Occipital lobe (tissue), 2 donors: ENCODE data around the gene CHAC1. TPM values are rescaled to one million over a fixed set of nuclear protein-coding genes. Genes with fewer than 3 reads are reported as not detected.
"Not testable (repeated sequence)": the region's sequence is repeated elsewhere in the genome, so short reads cannot be mapped to it uniquely, and the experiment has no call there.

Experiments used
- DNase-seq: peaks from one replicate; lab custom pipeline; 2025; lab: John Stamatoyannopoulos, UW
- total RNA-seq: library from RNA; depleted of rRNA; stranded (reverse); fragments of >200 nt; gene quantifications from one replicate; pipeline ENCODE4 v1.2.3, GENCODE V29; 2014

CHAC1 gene
- total RNA-seq, 1 donor from 2014 or later, result 4.2 TPM

DNA sequence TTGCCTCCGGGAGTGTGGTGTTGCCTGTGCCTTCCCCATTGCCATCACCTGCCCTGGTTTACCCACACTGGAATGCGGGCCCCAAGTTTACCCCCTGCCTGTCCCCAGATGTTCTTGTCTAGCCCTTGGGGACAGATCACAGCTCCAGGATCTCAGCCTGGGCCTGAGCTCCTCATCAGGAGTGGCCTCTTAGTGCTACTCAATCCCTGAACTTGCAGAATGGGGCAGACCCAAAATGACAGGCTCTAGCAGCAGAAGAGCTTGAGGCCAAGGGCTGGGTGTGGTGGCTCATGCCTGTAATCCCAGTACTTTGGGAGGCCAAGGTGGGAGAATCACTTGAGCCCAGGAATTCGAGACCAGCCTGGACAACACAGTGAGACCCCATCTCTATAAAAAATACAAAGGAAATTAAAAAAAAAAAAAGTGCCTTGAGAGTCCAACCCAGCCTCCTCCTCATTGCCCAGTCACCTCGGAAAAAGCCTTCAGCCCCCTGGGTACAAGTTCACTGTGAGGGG lies 3.8 kb downstream of the CHAC1 start:
- no peak for DNase-seq

GRCh38 chr15:40957581-40958051 lies 4.3 kb downstream of the CHAC1 start:
- DNase-seq, result no peak

DNA sequence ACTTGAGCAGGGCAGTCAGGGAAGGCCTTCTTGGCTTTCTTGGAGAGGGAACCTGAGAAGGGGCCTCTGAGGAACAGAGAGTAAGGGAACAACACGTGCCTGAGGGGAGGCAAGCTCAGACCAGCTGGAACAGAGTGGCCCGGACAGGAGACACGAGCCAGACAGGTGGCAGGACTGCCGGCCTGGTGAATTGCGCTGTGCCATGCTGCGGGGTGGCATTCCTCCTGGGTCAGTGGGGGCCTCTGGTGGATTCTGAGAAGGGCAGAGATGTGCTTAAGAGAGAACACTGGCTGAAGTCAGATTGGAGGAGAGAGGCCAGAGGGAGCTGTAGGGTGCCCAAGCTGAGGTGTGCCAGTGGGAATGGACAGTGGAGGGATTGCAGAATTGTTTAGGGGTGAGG lies 4.9 kb downstream of the CHAC1 start:
- no peak for DNase-seq

- no peak for DNase-seq
Measured at GRCh38 chr15:40958723-40959122, 5.5 kb downstream of the CHAC1 start.

- no peak for DNase-seq
Measured at GRCh38 chr15:40959331-40960141, 6.3 kb downstream of the CHAC1 start.

GRCh38 chr15:40960151-40960885 lies 7.0 kb downstream of the CHAC1 start:
- no peak for DNase-seq

GRCh38 chr15:40960925-40961324 lies 7.7 kb downstream of the CHAC1 start:
- DNase-seq, result no peak

DNA sequence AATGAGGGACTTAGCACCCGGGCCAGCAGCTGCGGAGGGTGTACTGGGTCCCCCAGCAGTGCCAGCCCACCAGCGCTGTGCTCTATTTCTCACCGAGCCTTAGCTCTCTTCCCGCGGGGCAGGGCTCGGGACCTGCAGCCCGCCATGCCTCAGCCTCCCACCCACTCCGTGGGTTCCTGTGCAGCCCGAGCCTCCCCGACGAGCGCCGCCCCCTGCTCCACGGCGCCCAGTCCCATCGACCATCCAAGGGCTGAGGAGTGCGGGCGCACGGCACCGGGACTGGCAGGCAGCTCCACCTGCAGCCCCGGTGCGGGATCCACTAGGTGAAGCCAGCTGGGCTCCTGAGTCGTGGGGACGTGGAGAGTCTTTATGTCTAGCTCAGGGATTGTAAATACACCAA lies 8.5 kb downstream of the CHAC1 start:
- DNase-seq, result not testable (repeated sequence)

DNA sequence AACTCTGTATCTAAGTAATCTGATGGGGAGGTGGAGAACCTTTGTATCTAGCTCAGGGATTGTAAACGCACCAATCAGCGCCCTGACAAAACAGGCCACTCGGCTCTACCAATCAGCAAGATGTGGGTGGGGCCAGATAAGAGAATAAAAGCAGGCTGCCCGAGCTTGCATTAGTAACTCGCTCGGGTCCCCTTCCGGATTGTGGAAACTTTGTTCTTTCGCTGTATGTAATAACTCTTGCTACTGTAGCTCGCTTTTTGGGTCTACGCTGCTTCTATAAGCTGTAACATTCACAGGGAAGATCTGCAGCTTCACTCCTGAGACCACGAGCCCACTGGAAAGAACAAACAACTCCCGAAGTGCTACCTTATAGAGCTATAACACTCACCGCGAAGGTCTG lies 9.0 kb downstream of the CHAC1 start:
- DNase-seq, result not testable (repeated sequence)

DNA sequence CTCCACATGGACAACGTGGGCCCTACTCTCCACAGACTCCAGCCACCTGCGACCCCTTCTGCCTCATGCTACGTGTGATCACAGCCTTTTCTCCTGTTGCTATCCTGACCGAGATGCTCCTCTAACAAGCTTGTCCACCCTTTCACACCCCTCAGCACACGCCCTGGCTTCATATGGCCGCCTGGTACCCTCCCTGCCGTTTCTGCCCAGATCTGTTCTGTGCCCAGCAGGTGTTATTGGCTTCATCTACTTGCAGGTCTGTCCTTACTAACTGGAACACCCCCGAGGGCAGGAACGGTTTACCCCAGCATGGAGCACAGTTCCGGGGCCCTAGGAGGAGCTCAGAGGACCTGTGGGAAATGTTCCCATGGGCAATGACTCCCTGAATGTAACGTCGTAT lies 9.9 kb downstream of the CHAC1 start:
- no peak for DNase-seq

- DNase-seq, result no peak
Measured at GRCh38 chr15:40964006-40964405, 10.7 kb downstream of the CHAC1 start.

DNA sequence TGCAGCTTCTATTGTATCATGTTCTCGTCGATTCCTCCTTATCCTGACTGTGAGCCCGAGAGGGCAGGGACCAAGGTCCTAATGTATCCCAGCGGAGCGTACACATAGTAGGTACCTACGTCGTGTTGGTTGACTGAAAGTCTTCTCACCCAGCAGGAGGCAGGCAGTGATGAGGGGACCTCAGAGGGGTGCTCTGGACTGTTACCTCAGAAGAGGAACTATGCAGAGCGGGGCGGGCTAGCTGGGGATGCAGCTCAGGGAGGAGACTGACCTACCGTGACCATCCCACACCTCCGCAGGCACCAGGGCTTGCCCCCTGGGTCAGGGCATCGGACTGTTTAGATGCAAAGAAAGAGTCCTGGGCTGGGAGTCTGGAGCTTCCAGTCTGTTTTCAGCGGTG lies 11.4 kb downstream of the CHAC1 start:
- DNase-seq, result no peak

- DNase-seq, result no peak
Measured at GRCh38 chr15:40968290-40969085, 15.2 kb downstream of the CHAC1 start.

- DNase-seq, result no peak
Measured at GRCh38 chr15:40969363-40969762, 16.1 kb downstream of the CHAC1 start.

DNA sequence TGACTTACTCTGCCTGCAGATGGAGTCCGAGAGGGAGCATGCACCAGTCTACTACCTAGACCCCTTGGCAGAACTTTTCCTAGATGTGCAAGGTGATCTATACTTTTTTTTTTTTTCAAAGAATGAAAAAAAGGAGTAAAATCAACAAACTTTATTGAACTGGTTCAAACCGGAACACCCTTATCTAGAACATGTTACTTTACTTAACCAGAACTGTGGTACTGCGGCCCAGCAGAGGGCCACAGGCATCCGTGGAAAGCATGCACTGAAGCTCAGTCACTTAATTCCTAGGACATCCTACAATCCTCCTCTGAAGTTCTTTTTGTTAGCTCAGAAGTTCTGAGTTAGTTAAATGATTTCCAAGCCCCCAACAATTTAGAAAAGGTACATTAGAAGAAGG lies 21.6 kb downstream of the CHAC1 start:
- no peak for DNase-seq

- DNase-seq, result peak; percentile 15
Measured at GRCh38 chr15:40976819-40977218, 23.5 kb downstream of the CHAC1 start.

GRCh38 chr15:40978141-40978540 lies 24.9 kb downstream of the CHAC1 start:
- no peak for DNase-seq

DNA sequence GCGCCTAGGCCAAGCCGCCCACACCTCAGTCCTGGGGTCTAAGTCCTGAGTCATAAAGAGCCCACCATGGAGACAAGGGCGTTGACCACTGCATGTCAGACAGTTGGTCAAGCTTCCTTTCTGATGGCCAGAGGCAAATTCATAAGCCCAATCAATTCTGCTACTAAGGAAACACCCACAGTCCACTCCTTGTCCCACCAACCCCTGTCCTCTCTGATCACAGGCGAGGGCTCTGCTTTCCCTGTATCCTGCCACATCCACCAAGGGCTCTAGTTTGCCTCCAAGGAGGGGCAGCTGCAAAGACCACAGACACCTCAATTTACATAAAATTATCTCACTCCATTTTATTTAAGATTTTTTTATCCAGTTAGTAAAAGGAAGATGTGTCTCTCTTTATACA lies 25.3 kb downstream of the CHAC1 start:
- DNase-seq, result no peak

DNA sequence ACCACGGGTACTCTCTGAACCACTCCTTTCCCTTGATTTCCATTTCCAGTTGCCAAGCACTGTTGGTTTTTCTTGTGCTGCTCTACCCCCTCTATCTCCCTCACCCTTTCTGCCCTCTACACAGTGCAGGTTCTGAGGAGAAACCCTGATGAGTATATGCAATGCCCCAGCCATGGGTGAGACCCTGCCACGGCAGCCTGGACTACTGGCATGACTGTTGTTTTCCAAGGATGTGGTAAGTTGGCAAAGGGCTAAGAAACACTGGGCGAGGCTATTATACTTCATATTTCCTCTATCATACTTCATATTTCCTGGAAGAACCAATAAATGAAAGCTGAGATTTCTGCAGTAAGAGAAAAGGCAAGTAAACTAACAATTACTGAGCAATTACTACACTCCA lies 27.9 kb downstream of the CHAC1 start:
- DNase-seq, result no peak

- no peak for DNase-seq
Measured at GRCh38 chr15:40982855-40983254, 29.6 kb downstream of the CHAC1 start.

GRCh38 chr15:40984406-40984805 lies 31.1 kb downstream of the CHAC1 start:
- no peak for DNase-seq

- no peak for DNase-seq
Measured at GRCh38 chr15:40984964-40985363, 31.7 kb downstream of the CHAC1 start.
